Suprapubic skin (tissue), 4 donors: ENCODE data around the gene KCNJ9.

Experiments used
- EP300 ChIP-seq: sonication (generic); formaldehyde crosslinking; IDR thresholded peaks from one replicate; pipeline ENCODE4 v1.6.1; 2017; ENCODE audit warnings: antibody characterized with exemption
- POLR2A ChIP-seq, 2 donors: fragments of 450-650 bp; IDR thresholded peaks; one replicate each; pipeline ENCODE4 v1.6.1; 2017; ENCODE audit warnings: antibody characterized with exemption in 2 of 2, mild to moderate bottlenecking in 2 of 2, moderate library complexity in 2 of 2
- POLR2AphosphoS5 ChIP-seq, 3 donors: sonication (generic); formaldehyde crosslinking; IDR thresholded peaks; one replicate each; pipeline ENCODE4 v1.6.1; 2017; ENCODE audit warnings: antibody characterized with exemption in 3 of 3
- TF ChIP-seq, protein P1 (sequence below), 2 donors: fragments of 200-600 bp in 1 of 2; fragments of 450-650 bp in 1 of 2; sonication (generic) in 1 of 2; IDR thresholded peaks; one replicate each; pipeline ENCODE4 v1.5.1; 2016 to 2019; ENCODE audit warnings: antibody characterized with exemption in 2 of 2, mild to moderate bottlenecking in 1 of 2, moderate library complexity in 1 of 2

DNA sequence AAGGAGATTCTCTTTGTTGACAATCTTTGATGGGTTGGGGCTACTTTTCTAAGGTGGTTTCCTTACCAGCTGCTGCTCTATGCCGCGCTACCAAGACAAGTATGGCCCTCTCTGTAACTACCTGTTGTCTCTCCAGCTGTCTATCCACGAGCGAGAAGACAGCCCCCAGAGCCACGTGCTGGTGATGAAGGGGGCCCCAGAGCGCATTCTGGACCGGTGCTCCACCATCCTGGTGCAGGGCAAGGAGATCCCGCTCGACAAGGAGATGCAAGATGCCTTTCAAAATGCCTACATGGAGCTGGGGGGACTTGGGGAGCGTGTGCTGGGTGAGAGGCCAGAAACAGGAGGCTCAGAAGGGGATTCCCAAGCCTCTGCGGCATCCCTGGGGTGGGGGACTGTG is 48.6 kb downstream of the KCNJ9 start:
- TF ChIP-seq POLR2A (IDR thresholded peaks at IDR 0.05) (no peak), POLR2AphosphoS5 (IDR thresholded peaks at IDR 0.05) (no peak), EP300 (no peak)
- TF ChIP-seq, protein P1, sequence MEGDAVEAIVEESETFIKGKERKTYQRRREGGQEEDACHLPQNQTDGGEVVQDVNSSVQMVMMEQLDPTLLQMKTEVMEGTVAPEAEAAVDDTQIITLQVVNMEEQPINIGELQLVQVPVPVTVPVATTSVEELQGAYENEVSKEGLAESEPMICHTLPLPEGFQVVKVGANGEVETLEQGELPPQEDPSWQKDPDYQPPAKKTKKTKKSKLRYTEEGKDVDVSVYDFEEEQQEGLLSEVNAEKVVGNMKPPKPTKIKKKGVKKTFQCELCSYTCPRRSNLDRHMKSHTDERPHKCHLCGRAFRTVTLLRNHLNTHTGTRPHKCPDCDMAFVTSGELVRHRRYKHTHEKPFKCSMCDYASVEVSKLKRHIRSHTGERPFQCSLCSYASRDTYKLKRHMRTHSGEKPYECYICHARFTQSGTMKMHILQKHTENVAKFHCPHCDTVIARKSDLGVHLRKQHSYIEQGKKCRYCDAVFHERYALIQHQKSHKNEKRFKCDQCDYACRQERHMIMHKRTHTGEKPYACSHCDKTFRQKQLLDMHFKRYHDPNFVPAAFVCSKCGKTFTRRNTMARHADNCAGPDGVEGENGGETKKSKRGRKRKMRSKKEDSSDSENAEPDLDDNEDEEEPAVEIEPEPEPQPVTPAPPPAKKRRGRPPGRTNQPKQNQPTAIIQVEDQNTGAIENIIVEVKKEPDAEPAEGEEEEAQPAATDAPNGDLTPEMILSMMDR (IDR thresholded peaks at IDR 0.05), result no peak
